Cerebellar cortex (tissue), 1 donor: Measurements from ENCODE around the gene MIOX.
"Not testable (repeated sequence)": the region's sequence is repeated elsewhere in the genome, so short reads cannot be mapped to it uniquely, and the experiment has no call there.

ENCODE experiments used
- DNase-seq: peaks from one replicate; pipeline ENCODE4 v3.0.0-alpha.2; 2015; ENCODE audit warnings: low spot score

The MIOX gene

DNA sequence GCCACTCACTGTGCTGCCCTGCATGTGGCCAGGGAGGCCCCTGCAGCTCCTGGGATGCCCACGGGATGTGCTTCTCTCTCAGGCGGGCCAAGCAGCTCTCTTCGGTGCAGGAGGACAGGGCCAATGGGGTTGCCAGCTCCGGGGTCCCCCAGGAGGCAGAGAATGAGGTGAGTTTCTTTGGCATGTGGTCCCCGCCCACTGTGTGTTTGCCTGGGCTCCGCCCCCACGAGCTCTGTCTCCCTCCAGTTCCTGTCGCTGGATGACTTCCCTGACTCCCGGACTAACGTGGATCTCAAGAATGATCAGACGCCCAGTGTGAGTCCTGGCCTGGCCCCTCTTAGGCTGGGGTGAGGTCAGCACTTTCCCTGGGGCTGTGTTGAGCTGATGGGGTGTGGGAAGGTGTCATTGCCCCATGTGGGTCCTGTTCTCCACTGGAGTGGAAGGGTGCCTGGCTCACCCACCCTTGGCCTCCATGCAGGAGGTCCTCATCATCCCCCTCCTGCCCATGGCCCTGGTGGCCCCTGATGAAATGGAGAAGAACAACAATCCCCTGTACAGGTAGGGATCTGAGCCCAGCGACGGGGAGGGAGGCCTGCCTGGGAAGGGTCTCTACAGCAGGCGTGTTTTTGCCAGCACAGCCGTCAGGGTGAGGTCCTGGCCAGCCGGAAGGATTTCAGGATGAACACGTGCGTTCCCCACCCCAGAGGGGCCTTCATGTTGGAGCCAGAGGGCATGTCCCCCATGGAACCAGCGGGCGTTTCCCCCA lies 31.0 kb downstream of the MIOX start:
- DNase-seq, result no peak

DNA sequence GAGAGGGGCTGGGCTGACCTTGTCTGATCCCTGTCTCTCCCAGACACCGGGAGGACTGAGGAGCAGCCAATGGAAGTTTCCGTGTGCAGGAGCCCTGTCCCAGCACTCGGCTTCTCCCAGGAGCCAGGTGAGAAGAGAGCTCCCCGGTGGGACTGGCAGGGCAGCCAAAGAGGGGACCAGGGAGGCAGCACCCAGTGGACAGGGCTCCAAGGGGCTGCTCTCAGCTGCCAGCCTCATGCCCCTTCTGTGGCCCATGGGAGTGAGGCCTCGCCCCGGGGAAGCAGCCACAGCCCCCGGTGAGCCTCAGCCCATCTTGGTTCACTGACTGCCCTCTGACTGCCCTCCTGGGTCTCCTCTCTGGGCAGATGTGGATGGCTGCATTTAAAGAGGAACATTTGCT lies 31.9 kb downstream of the MIOX start:
- no peak for DNase-seq

DNA sequence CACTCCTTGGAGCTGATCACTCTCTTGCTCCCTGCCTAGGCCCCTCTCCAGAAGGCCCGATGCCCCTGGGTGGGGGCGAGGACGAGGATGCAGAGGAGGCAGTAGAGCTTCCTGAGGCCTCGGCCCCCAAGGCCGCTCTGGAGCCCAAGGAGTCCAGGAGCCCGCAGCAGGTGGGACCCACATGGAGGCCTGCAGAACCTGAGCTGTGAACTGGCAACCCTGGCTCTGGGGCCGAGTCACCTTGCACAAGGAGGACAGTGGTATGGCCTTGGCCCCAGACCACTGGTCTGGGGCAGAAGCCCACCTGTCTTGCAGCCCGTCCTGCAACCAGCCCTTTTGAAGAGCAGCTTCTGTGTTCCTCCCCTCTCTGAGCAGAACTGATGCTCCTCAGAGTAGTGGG lies 32.5 kb downstream of the MIOX start:
- no peak for DNase-seq

DNA sequence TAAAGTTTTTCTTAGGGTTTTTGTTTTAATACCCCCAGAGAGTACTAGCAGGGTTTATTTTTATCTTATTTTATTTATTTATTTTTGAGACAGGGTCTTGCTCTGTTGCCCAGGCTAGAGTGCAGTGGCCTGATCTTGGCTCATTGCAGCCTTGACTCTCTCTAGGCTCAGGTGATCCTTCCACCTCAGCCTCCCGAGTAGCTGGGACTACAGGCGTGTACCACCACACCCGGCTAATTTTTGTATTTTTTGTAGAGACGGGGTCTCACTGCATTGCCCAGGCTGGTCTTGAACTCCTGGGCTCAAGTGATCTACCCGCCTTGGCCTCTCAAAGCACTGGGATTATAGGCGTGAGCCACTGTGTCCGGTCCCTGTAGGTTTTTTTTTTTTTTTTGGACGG lies 33.5 kb downstream of the MIOX start:
- DNase-seq, result not testable (repeated sequence)

DNA sequence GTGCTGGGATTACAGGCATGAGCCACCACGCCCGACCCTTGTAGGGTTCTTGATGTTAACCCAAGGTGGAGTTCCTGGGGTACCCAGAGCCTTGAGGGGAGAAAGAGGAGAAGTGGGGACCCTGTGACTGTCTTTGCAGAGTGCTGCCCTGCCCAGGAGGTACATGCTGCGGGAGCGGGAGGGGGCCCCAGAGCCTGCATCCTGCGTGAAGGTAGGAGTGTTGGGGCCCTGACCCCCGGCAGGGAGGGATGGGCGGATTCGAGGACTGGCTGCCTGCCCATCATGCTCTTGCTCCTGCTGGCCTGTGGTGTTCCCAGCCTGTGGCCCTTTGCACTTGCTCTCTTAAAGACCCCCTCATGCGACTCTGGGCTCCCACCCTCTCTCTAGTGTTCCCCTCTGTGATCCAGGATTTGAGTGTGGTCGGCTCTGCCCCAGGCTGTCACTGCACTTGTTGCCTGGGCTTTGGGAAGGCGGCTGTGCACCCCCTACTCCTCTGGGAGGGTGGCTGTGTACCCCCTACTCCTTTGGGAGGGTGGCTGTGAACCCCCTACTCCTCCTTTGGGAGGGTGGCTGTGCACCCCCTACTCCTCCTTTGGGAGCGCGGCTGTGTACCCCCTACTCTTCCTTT lies 34.3 kb downstream of the MIOX start:
- DNase-seq, result no peak

DNA sequence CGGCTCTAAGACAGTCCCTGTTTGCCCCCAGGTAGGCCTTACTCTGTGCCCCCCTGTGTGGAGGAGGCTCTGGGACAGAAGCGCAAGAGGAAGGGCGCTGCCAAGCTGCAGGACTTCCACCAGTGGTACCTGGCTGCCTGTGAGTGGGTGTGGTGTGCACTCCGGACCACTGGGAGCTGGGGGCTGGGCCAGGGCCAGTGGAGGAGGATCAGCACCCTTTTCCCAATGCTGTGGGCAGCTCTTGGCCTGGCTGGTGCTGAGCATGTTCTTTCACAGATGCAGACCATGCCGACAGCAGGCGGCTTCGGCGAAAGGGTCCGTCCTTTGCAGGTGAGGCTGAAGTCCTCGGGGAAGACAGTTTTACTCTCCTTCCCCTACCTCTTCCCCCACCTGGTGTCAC lies 35.1 kb downstream of the MIOX start:
- DNase-seq, result no peak

DNA sequence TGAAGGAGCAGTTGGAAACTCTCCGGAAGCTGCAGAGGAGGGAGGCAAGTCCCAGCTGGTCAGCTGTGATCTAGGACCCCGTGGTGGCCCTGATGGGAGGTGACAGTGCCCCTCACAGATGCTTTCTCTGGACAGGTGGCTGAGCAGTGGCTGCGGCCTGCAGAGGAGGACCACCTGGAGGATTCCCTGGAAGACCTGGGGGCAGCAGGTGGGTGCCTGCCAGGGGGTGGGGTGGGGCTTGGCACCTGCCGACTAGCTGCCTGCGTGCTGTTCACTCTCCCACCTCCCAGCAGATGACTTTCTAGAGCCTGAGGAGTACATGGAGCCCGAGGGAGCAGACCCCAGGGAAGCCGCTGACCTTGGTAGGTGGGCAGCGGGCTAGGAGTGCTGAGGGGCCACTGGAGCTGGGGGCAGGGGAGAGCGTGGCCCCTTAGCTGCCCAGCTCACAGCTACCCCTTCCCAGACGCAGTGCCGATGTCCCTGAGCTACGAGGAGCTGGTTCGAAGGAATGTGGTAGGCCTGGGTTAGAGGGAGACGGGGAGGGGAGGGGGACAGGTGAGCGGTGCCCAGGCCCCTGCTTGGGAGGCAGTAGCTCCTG lies 35.6 kb downstream of the MIOX start:
- no peak for DNase-seq

DNA sequence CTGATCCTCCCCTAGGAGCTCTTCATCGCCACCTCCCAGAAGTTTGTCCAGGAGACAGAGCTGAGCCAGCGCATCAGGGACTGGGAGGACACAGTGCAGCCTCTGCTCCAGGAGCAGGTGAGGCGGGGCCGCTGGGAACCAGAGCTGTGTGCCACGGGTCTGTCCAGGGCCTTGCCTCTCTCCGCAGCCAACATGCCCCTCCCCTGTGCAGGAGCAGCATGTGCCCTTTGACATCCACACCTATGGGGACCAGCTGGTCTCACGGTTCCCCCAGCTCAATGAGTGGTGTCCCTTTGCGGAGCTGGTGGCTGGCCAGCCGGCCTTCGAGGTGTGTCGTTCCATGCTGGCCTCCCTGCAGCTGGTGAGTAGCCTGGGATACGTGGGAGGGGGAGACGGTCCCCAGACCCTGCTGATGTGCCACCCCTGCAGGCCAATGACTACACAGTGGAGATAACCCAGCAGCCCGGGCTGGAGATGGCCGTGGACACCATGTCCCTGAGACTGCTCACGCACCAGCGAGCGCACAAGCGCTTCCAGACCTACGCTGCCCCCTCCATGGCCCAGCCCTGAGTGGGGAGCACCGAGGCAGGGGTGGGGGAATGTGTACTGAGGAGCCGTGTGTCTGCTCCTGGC lies 36.3 kb downstream of the MIOX start:
- no peak for DNase-seq

DNA sequence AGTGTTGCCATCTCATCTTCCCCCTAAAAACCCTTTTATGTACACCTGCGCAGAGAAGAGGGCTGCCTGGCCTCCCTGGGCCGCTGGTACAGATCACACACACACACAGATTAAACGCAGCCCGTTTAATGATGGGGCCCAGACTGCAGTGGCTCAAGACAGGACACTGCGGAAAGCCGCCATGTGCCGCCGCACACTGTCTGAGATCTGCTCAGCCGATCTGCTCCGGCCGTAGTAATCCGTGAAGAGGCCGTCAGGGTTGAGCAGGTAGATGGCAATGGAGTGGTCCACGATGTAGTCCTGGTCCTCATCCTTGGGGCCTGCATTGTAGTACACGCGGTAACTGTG lies 36.8 kb downstream of the MIOX start:
- no peak for DNase-seq

DNA sequence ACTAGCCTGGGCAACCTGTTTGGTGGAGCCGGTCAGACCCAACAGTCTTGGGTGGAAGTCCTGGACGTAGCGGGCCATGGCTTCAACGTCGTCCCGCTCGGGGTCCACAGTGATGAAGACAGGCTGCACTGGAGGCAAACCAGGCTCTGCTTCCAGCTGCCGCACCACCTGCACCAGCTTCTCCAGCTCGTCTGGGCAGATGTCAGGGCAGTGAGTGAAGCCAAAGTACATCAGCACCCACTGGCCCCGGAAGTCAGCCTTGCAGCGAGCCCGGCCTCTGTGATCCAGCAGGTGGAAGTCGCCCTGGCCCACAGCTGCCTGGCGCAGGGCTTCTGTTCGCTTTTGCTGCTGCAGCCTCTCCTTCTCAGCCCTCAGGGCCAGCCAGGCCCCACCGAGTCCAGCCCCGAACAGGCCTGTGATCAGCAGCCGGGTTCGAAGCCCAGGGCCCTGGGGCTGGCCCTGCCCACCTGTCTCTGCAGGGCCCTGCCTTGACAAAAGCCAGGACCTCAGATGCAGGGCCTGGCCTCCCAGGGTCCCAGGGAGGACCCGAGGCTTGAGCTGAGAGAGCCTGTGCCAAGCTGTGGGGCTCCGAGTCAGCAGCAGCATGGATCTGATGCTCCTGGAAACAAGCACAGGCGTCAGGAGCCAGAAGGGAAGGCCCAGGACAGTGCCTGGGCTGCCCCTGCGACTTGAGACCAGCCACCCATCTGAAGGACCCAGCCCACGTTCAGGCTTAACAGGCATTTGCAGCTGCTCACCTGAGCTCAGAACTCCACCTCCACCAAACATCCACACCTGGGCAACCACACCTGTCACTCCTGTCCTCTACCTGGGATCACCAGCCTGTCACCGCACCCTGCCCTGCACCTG lies 37.4 kb downstream of the MIOX start:
- no peak for DNase-seq

DNA sequence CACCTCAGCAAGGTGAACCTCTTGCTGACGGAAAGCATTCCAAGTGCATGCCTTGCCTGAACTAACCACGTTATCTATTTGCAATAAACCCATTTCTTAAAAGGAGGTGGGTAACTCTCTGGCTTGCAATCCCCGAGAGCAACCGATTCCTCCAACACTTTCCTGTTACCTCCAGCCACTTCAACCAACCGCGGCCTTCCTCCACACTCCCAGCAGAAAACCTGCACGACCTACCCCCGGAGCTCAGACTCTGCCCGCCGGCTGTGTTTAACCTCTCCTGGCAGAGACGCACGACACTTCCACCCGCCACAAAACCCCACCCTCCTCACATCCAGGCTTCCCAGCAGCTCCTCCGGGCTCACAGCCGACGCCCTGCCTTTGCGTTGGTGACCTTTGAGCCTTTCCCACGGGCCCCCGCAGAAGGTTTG lies 38.0 kb downstream of the MIOX start:
- DNase-seq, result peak; percentile 23

DNA sequence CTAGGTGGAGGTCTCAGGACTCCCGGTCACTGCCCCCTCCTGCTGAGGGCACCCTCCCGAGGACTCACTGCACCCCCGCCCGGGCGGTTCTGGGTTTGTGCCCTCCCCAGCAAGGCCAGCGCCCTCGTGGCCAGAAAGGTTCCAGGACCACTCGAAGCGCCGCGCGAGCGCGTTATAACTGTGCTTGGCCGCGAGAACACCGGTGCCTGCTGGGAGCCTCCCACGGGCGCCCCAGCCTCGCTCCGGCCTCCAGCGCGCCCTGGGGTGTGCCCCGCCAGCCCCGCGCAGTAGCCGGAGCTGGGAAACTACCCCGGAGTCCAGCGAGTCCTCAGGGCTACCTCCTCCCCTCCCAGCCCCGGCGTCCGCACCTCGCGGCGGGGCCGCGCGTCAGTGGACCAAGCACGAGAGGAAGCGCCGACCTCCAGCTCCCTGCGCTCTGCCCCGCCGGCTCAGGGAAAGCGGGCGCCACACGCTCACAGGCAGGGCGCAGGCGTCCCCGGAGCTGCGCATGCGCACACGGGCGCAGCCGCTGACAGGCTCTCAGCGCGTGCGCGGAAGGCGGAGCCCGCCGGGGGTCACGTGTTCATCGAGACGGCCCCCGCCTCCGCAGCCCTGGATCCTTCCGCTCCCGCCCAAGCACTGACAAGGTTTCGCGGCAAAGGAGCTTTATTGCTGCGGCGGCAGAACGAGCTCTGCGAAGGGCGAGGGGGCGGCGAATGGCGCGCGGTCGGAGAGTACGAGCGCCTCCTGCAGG lies 38.6 kb downstream of the MIOX start, which contains the start of gene SCO2:
Gene SCO2, minus strand, starts transcription at position 495 of the 754 bp plus-strand sequence. CDS start 1,187 bp downstream, outside the sequence.
- peak; percentile 95 for DNase-seq

DNA sequence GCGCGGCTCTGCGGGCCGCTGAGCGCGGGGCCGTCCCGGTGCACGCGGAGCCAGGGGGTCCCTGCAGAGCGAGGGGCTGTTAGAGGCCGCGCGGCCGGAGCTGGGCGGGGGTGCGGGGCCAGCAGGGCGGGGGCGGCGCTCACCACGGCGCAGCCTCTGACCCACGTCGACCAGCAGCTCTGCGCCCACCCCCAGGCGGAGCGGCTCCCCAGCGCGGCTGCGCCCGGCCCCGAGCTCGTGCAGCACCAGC lies 39.1 kb downstream of the MIOX start:
- no peak for DNase-seq

DNA sequence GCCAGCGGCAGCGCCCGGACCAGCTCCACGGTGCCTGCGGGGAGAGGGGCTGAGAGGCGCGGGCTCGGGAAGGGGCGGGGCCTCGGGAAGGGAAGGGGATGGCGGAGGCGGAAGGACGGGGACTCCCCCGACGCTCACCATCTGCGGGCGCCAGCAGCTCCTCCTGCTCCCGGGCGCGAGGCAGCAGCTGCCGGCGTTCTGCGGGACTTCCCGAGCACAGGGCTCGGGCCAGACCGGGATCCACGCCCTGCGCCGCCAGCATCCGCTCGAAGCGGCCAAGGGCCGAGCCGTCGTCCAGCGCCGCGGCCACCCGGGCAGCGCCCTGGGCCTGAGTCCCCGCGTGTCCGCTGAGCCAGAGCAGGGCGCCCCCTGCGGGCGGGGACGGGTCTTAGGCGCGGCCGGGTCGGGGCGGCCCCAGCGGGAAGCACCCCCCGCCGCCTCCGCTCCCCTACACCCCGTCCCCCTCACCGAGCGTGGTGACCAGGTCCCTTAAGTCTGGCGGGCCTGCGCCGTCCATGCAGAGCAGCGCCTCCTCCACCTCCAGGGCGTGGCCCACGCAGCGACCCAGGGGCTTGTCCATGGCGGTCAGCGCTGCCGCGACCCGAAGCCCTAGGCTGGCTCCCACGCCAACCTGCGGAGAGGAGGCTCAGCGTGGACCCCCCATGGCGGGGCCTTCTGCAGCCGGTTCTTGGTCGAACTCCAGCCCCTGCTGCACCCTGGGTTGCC lies 39.6 kb downstream of the MIOX start:
- DNase-seq, result peak; percentile 62

DNA sequence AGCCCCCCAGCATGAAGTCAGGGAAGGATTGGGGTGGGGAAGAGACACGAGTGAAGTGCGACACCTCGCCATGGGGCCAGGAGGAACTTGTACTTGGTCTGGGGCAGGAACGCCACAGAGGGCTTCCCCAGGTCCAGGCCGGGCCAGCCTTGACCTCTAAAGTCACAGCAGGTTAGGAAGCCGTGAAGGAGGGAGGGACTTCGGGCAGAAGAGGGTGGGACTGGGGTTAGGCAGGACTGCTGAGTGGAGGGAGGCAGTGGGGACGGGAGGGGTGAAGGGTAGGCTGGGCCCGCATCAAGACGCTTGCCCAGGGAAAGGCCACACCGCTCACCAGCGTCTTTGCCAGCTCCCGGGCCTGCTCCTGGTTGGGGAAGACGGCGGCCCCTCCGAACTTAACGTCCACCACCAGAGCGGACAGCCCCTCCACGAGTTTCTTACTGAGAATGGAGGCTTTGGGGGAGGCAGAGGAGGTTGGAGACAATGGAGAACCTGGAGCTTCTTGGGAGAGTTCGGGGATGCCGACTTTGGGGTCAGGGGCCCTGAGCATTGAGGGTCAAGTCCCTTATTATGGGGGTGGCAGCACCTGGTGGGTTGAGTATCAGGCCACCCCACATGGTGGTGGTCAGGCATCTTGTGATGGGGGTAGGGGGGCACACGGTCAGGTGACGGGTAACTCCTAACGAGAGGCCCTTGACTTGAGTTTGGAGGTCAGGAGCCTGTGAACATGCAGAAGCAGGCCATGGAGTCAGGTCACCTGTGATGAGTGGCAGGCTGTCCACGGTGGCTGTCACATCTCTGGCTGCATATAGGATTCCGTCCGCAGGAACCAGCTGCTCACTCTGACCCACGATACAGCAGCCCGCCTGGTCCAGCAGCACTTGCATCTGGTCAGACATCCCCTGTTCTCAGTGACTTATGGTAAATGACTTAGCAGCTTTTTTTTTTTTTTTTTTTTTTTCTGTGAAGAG lies 40.5 kb downstream of the MIOX start:
- peak; percentile 30 for DNase-seq

DNA sequence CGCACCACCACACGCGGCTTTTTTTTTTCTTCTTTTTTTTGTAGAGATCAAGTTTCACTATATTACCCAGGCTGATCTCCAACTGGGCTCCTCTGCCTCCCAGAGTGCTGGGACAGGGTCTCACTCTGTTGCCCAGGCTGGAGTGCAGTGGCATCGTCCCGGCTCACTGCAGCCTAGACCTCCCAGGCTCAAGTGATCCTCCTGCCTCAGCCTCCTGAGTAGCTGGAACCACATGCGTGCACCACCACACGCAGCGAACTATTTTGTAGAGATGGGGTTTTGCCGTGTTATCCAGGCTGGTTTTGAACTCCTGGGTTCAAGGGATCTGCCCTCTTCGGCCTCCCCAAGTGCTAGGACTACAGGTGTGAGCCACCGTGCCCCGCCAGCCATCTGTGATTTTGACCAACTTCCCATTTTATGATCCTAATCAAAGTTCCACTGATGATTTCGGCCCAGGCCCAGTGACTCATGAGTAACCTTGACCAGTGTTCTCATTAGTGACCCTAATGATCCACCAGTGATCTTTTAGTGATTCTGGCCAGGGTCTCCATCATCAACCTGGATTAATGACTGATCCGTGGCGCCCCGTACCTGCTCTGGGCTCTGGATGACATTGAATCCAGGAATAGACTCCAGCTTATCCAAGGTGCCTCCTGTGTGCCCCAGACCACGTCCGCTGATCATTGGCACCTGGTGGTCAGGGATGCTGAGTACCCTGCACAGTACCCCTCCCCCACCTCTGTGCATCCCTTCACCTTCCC lies 41.4 kb downstream of the MIOX start:
- DNase-seq, result no peak

DNA sequence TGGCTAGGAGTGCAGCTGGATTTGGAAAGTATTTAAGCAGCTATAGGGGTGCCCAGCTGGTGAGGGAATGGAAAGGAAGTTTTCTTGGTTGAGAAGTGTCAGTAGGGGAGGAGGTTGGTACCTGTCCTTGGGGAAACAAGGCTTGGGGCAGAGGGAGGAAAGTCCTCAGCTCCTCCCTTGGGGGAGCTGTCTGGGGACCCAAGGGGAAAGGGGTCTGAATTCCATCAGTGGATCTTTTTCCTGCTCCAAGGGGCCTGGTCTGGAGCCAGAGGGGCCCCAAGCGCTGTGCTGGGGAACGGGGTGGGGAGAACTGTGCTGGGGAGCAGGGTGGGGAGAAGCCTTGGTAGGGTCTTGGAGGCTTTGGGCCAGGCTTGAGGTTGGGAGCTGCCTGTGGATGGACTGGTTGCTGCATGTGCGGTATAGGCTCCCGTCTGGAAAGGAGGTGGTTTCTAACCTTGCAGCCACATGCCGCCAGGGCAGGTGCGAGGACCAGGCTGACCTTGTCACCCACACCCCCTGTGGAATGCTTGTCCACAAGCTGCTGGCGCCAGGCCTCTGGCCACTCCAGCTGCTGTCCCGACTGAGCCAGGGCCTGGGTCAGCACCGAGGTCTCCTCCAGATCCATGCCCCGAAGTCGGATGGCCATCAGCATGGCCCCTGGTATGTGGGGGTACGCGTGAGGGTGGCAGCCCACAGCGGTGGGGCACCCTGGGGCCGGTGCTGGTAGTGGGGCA lies 42.2 kb downstream of the MIOX start:
- DNase-seq, result no peak

DNA sequence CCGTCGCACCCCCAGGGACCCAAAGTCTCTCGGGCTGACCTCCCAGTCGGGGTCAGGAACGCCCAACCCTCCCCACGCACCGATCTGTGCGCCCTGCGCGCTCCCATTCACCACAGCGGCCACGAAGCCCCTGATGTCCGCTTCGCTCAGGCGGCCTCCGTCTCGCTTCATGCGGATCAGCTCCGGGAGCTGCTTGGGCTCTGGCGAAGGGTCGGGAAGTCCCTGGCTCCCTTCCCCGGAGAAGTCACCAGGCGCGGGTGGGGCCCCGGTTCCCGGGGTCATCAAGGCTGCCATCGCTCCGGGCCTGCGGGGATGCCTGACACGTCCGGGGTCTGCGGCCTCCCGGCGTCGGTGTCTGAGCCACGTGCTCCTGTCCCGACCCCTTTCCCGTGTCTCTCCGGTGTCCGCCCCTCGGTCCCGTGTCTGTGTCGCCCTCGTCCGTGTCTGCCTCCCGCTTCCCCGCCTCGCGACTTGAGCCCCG lies 42.8 kb downstream of the MIOX start:
- DNase-seq, result no peak
